Measurements from ENCODE around the gene VWCE.

- TF ChIP-seq CTCF (IDR thresholded peaks at IDR 0.05) (no peak), POLR2AphosphoS5 (IDR thresholded peaks at IDR 0.05; ENCODE audit: insufficient read depth in 1 of 2, low read depth in 1 of 2) (no peak), POLR2A (IDR thresholded peaks at IDR 0.05) (no peak)
These were observed 49.0 kb upstream of the VWCE start for GRCh38 chr11:61343792-61344745.

Data from vagina (tissue), 2 donors.